HCT116 (cell line): ENCODE data around the gene ACP4. TPM values are rescaled to one million over a fixed set of nuclear protein-coding genes. Genes with fewer than 3 reads are reported as not detected.

Source experiments
- ATAC-seq: fragments of 200-7000 bp; cut with Tn5 transposase; 2 replicates; pipeline ENCODE4 v1.9.1; 2020; ENCODE audit warnings: mild to moderate bottlenecking, moderate library complexity
- BruUV-seq: library from RNA; stranded (reverse); fragments of 400-500 nt; replicated peaks from 2 replicates; lab custom pipeline; 2021; lab: Mats Ljungman, UMichigan
- CTCF ChIA-PET: fragments of 300-600 bp; sonication (Branson Sonifier 250); formaldehyde crosslinking; loops from one replicate; lab custom pipeline; 2021; ENCODE audit warnings: antibody characterized with exemption; lab: Charles Lee
- POLR2A ChIA-PET: fragments of 300-600, 350-600 bp; sonication (Branson Sonifier 250); formaldehyde crosslinking; loops from one replicate; lab custom pipeline; 2021; ENCODE audit warnings: antibody characterized with exemption; lab: Charles Lee
- RAD21 ChIA-PET, 2 experiments: fragments of 300-600 bp; sonication (Branson Sonifier 250); formaldehyde crosslinking; loops; one replicate each; lab custom pipeline; 2023; ENCODE audit warnings: low total read pairs in 2 of 2; ENCODE audit not compliant: uncharacterized antibody in 2 of 2, unreplicated experiment in 2 of 2, low non-redundant PET in 1 of 2; lab: Charles Lee
- DNase-seq: peaks from one replicate; pipeline ENCODE4 v3.0.0-alpha.2; 2010; ENCODE audit warnings: low read depth, low spot score
- H2AFZ ChIP-seq: fragments of 200-600 bp; shearing (Covaris generic), sonication (generic); 2 replicates; pipeline ENCODE4 v1.6.1; 2017; ENCODE audit warnings: low read depth, mixed run types, mixed read lengths, antibody characterized with exemption, low read length; ENCODE audit not compliant: poor library complexity, severe bottlenecking
- H3K27ac ChIP-seq: 2 replicates; pipeline ENCODE4 v1.5.1; 2012; ENCODE audit warnings: low read depth, low read length
- H3K27me3 ChIP-seq: fragments of 200-600 bp; sonication (generic); 2 replicates; pipeline ENCODE4 v1.6.1; 2016; ENCODE audit warnings: mixed run types, low read length, mixed read lengths; ENCODE audit not compliant: insufficient read depth
- H3K36me3 ChIP-seq, 2 experiments: fragments of 200-500 bp in 1 of 2; fragments of 200-600 bp in 1 of 2; sonication (Bioruptor generic) in 1 of 2; sonication (generic) in 1 of 2; 2 replicates each; pipeline versions ENCODE4 v1.5.1 to v1.6.1; 2014 to 2016; ENCODE audit warnings: low read length in 2 of 2, inconsistent platforms in 1 of 2, mixed read lengths in 1 of 2, mixed run types in 1 of 2; ENCODE audit not compliant: insufficient read depth in 2 of 2, control insufficient read depth in 1 of 2
- H3K4me1 ChIP-seq, 2 experiments: fragments of 200-600 bp in 1 of 2; sonication (generic) in 1 of 2; 2 replicates each; pipeline versions ENCODE4 v1.5.1 to v1.6.1; 2012 to 2017; ENCODE audit warnings: low read length in 2 of 2, inconsistent platforms in 1 of 2, mild to moderate bottlenecking in 1 of 2, mixed read lengths in 1 of 2, mixed run types in 1 of 2, moderate library complexity in 1 of 2; ENCODE audit not compliant: insufficient read depth in 2 of 2, control insufficient read depth in 1 of 2
- H3K4me2 ChIP-seq: fragments of 200-600 bp; sonication (generic); 2 replicates; pipeline ENCODE4 v1.6.1; 2017; ENCODE audit warnings: mixed run types, low read length, mixed read lengths
- H3K4me3 ChIP-seq, 2 experiments: fragments of 200-600 bp in 1 of 2; sonication (generic) in 1 of 2; replicated peaks in 1 of 2; 2 replicates each; pipeline ENCODE4 v1.5.1; 2011 to 2016; ENCODE audit warnings: low read length in 2 of 2, control low read depth in 1 of 2, low read depth in 1 of 2, mild to moderate bottlenecking in 1 of 2, mixed read lengths in 1 of 2, mixed run types in 1 of 2
- H3K79me2 ChIP-seq: fragments of 200-600 bp; sonication (generic); 2 replicates; pipeline ENCODE4 v1.6.1; 2017; ENCODE audit warnings: mild to moderate bottlenecking, mixed run types, low read length, moderate library complexity, mixed read lengths; ENCODE audit not compliant: insufficient read depth
- H3K9ac ChIP-seq: fragments of 200-600 bp; sonication (generic); 2 replicates; pipeline ENCODE4 v1.6.1; 2016; ENCODE audit warnings: low read length, mixed read lengths
- H3K9me2 ChIP-seq: fragments of 200-600 bp; sonication (generic), shearing (Covaris generic); 2 replicates; pipeline ENCODE4 v1.6.1; 2017; ENCODE audit warnings: mixed run types, mild to moderate bottlenecking, moderate library complexity; ENCODE audit not compliant: insufficient read depth
- H3K9me3 ChIP-seq, 2 experiments: fragments of 200-500 bp in 1 of 2; fragments of 200-600 bp in 1 of 2; sonication (Bioruptor generic) in 1 of 2; sonication (generic) in 1 of 2; 2 replicates each; pipeline ENCODE4 v1.6.1; 2014 to 2017; ENCODE audit warnings: low read length in 2 of 2, mixed read lengths in 2 of 2, inconsistent platforms in 1 of 2, low read depth in 1 of 2, mild to moderate bottlenecking in 1 of 2, mixed run types in 1 of 2, moderate library complexity in 1 of 2; ENCODE audit not compliant: control insufficient read depth in 1 of 2, insufficient read depth in 1 of 2
- H4K20me1 ChIP-seq: fragments of 200-600 bp; sonication (generic), shearing (Covaris generic); 2 replicates; pipeline ENCODE4 v1.6.1; 2017; ENCODE audit warnings: mixed run types, mild to moderate bottlenecking, moderate library complexity; ENCODE audit not compliant: insufficient read depth
- FOSL1 ChIP-seq: IDR thresholded peaks from 2 replicates; pipeline ENCODE4 v1.6.1; 2012; ENCODE audit warnings: low read depth
- POLR2A ChIP-seq: IDR thresholded peaks from 2 replicates; pipeline ENCODE4 v1.7.0; 2011; ENCODE audit warnings: borderline replicate concordance; ENCODE audit not compliant: insufficient read depth, insufficient read length; ENCODE audit errors: extremely low read depth
- POLR2AphosphoS5 ChIP-seq: IDR thresholded peaks from 2 replicates; pipeline ENCODE4 v1.6.1; 2011; ENCODE audit warnings: mild to moderate bottlenecking, low read depth, low read length, moderate library complexity
- RAD21 ChIP-seq: IDR thresholded peaks from 2 replicates; pipeline ENCODE4 v1.6.1; 2012; ENCODE audit warnings: low read depth, mild to moderate bottlenecking
- SP1 ChIP-seq: IDR thresholded peaks from 2 replicates; pipeline ENCODE4 v1.6.1; 2012; ENCODE audit warnings: low read depth
- intact Hi-C: fragments of 100-400 bp; cut with micrococcal nuclease; formaldehyde crosslinking; loops from 2 replicates; pipeline ENCODE4 v1.10.0; 2022
- total RNA-seq: library from RNA; stranded (reverse); gene quantifications from one replicate; pipeline ENCODE4 v1.2.1, GENCODE V29; 2021; ENCODE audit not compliant: unreplicated experiment

Gene ACP4
- total RNA-seq, 1 experiment from 2014 or later = not detected

GRCh38 chr19:50820549-50821247 lies 30.5 kb downstream of the ACP4 start:
- ChIA-PET POLR2A (interaction anchor here (0.6 to 1.8 kb wide), 2 partner anchors 16 to 177 kb away, joined by 4 to 12 read pairs; no protein-coding TSS in a partner anchor), RAD21 (interaction anchor here in 1 of 2 experiments (0.5 kb wide), 1 partner anchor 115 kb away, joined by 3 read pairs; no protein-coding TSS in a partner anchor), CTCF (no interaction called here)
- Histone ChIP-seq H3K4me3 (peak overlapping the region in 1 of 2 experiments; percentile 37; a peak in 2 of 4 replicates), H3K9me2 (no peaks in the 10 kb centered on the region), H3K27ac (no peak overlapping the region; the same call in 1 of the 2 replicates), H2AFZ (peak overlapping the region; percentile 92), H3K79me2 (no peaks in the 10 kb centered on the region), H3K27me3 (no peaks in the 10 kb centered on the region), H3K4me1 (peaks cover 24 to 52% of the 10 kb centered on the region in 2 experiments), H3K9ac (peak overlapping the region; percentile 30; the same call in 1 of the 2 replicates), H4K20me1 (no peaks in the 10 kb centered on the region), H3K4me2 (peak overlapping the region; percentile 76), H3K36me3 (no peaks in the 10 kb centered on the region), H3K9me3 (no peaks in the 10 kb centered on the region; a peak in 1 of 4 replicates)
- DNase-seq (no peak), ATAC-seq (peak; percentile 37; the same call in 1 of the 2 replicates)
- TF ChIP-seq POLR2A = no peak
- no peak for TF ChIP-seq POLR2AphosphoS5
- intact Hi-C loops = no loop called here
- BruUV-seq = no TSS peak

GRCh38 chr19:50821248-50821612 lies 31.0 kb downstream of the ACP4 start:
- Histone ChIP-seq H3K27ac (no peak overlapping the region; the same call in 1 of the 2 replicates), H3K27me3 (no peaks in the 10 kb centered on the region), H2AFZ (peak overlapping the region; percentile 92), H3K4me1 (peaks cover 24 to 52% of the 10 kb centered on the region in 2 experiments), H3K79me2 (no peaks in the 10 kb centered on the region), H3K9me2 (no peaks in the 10 kb centered on the region), H4K20me1 (no peaks in the 10 kb centered on the region), H3K36me3 (no peaks in the 10 kb centered on the region), H3K9ac (peak overlapping the region; percentile 30; the same call in 1 of the 2 replicates), H3K9me3 (no peaks in the 10 kb centered on the region), H3K4me3 (peak overlapping the region in 1 of 2 experiments; percentile 25; a peak in 1 of 4 replicates), H3K4me2 (peak overlapping the region; percentile 76)
- no peak for TF ChIP-seq FOSL1
- TF ChIP-seq RAD21 = no peak
- no peak for TF ChIP-seq SP1
- TF ChIP-seq POLR2A = no peak
- POLR2A ChIA-PET = interaction anchor here (1.8 kb wide), 1 partner anchor 17 kb away, joined by 12 read pairs; no protein-coding TSS in a partner anchor
- RAD21 ChIA-PET = no interaction called here
- no peak for ATAC-seq
- no peak for DNase-seq
- CTCF ChIA-PET = no interaction called here
- BruUV-seq = no TSS peak
- intact Hi-C loops = no loop called here
